H1 (cell line): ENCODE results near the gene PREX1. TPM values are rescaled to one million over a fixed set of nuclear protein-coding genes. Genes with fewer than 3 reads are reported as not detected.

Source experiments
- CREB1 ChIP-seq: IDR thresholded peaks from 2 replicates; pipeline ENCODE4 v1.6.1; 2012; ENCODE audit warnings: inconsistent platforms
- KDM1A ChIP-seq: fragments of 200-600, 300-600 bp; sonication (generic); IDR thresholded peaks from 2 replicates; pipeline ENCODE4 v1.7.1; 2016; ENCODE audit warnings: mild to moderate bottlenecking, low read length, borderline replicate concordance
- NANOG ChIP-seq: IDR thresholded peaks from 2 replicates; pipeline ENCODE4 v1.6.1; 2011; ENCODE audit warnings: low read length, low read depth, mild to moderate bottlenecking, inconsistent platforms; ENCODE audit not compliant: insufficient read depth, poor library complexity, severe bottlenecking
- SIN3A ChIP-seq, 2 experiments: IDR thresholded peaks in 1 of 2; conservative IDR thresholded peaks in 1 of 2; 2 replicates each; pipeline ENCODE4 v1.6.1; 2011 to 2012; ENCODE audit warnings: low read length in 2 of 2, improper control_type of control experiment in 1 of 2, low read depth in 1 of 2, mild to moderate bottlenecking in 1 of 2
- polyA plus RNA-seq, 7 experiments: library from polyadenylated mRNA; depleted of rRNA in 3 of 7; stranded (reverse) in 5 of 7; unstranded in 2 of 7; fragments of >200 nt in 5 of 7; fragments of 200-250 nt in 2 of 7; gene quantifications; 1 replicate in 5 of 7; 2 replicates in 1 of 7; 4 replicates in 1 of 7; pipeline versions ENCODE4 v1.2.1 to v1.2.3, GENCODE V29; 2011 to 2013; ENCODE audit warnings: missing spikeins in 2 of 7, mixed read lengths in 2 of 7
- total RNA-seq: library from RNA; stranded (reverse); fragmentation: NEBNext Ultra II Directional; extraction: Animal tissue kit (Norgen Biotek cat#: 25700); gene quantifications from 2 replicates; pipeline ENCODE4 v1.2.1, GENCODE V29; 2021

Gene PREX1
- total and polyA plus RNA-seq, 2 of the 8 experiments (the other 6 are each of a cell fraction or from before 2014, with no cell fraction given) = 10.7 to 12.8 TPM

GRCh38 chr20:48688579-48688978 lies 139.2 kb downstream of the PREX1 start (continued):
- TF ChIP-seq CREB1 = no peak
- TF ChIP-seq SIN3A (conservative IDR thresholded peaks at IDR 0.05 in 1 of 2, IDR thresholded peaks at IDR 0.05 in 1 of 2; ENCODE audit: low read depth in 1 of 2, low read length in 2 of 2) = no peak
- no peak for TF ChIP-seq KDM1A
- TF ChIP-seq NANOG = no peak
